HG03108 (cell line): ENCODE data around the gene TLE4.

ENCODE experiments used
- ATAC-seq: cut with Tn5 transposase; IDR thresholded peaks from one replicate; pipeline ENCODE4 v1.9.1; 2021; ENCODE audit warnings: moderate library complexity; ENCODE audit not compliant: unreplicated experiment

TLE4 gene

GRCh38 chr9:79660615-79661014 lies 88.8 kb downstream of the TLE4 start:
- no peak for ATAC-seq

- ATAC-seq: no peak
Observed at GRCh38 chr9:79661279-79661678, 89.5 kb downstream of the TLE4 start.

GRCh38 chr9:79661886-79662536 lies 90.2 kb downstream of the TLE4 start:
- no peak for ATAC-seq

GRCh38 chr9:79662537-79662956 lies 90.8 kb downstream of the TLE4 start:
- no peak for ATAC-seq

DNA sequence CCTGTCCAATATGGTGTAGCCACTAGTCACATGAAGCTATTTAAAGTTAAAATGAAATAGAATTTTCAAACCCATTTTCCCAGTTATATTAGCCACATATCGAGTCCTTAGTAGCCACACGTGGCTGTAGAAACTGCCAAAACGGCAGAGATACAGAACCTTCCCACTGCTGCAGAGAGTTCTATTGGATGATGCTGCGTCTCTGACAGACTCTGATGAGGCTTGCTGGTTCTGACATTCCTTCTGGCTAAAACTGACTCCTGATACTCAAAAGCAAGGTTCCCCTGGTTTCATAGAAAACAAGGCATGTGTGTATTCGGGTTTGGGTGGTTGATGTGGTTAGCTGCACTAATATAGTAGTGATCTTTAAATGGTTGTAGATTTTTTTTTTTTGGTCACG lies 91.5 kb downstream of the TLE4 start:
- ATAC-seq: no peak

DNA sequence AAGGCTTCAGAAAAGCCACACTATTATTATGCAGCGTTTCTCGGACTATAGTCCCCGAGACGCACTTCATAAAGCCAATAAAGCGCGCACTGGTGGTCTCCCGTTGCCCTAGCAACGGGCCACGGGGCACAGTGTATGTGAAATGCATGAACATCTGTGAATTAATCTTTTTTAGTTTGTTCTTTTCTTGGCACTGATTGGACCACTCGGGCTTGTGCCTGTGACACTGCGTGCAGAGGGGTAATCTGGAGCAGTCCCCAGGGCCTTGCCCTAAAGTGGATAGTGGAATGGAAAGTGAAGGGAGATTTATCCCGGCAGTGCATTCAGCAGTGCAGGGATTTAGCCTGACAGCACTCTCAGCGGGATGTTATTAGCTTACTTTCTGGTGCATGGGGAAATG lies 92.1 kb downstream of the TLE4 start:
- ATAC-seq: no peak

GRCh38 chr9:79664375-79664831 lies 92.6 kb downstream of the TLE4 start:
- ATAC-seq: no peak

GRCh38 chr9:79665369-79665768 lies 93.6 kb downstream of the TLE4 start:
- no peak for ATAC-seq

GRCh38 chr9:79665931-79666330 lies 94.2 kb downstream of the TLE4 start:
- no peak for ATAC-seq

- ATAC-seq: no peak
Observed at GRCh38 chr9:79667120-79667519, 95.4 kb downstream of the TLE4 start.

GRCh38 chr9:79667817-79668436 lies 96.2 kb downstream of the TLE4 start:
- ATAC-seq: no peak

- ATAC-seq: no peak
Observed at GRCh38 chr9:79668956-79669355, 97.2 kb downstream of the TLE4 start.

DNA sequence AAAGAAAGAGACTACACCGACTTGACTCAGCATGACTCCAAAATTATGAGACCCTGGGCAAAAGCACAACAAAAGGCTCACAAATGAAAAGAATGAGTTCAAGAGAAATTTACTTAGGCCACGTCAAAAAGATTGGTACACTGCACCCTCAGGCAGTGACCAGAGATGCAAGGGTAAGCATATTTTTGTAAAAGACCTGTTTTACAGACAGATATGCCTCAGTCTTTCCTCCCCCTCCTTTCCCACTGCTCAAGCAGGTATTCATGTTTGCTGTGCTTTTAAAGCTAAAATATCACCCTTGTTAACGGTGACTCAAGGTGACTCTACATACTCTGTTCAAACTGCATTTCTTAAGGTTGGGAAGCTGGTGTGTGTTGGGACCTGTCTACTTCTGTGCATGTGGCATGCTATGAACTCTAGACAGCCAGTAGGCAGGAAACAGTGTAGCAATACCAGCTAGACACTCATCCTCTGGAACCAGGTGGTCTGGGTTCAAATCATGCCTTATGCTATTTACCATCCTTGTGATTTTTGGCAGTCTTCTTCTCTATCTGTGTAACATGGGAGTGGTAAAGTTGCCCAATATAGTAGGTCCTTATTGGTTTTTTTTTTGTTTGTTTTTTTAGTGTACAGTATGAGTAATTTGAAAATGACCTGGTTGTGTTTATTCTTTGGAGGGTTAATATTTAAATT lies 98.7 kb downstream of the TLE4 start:
- no peak for ATAC-seq

DNA sequence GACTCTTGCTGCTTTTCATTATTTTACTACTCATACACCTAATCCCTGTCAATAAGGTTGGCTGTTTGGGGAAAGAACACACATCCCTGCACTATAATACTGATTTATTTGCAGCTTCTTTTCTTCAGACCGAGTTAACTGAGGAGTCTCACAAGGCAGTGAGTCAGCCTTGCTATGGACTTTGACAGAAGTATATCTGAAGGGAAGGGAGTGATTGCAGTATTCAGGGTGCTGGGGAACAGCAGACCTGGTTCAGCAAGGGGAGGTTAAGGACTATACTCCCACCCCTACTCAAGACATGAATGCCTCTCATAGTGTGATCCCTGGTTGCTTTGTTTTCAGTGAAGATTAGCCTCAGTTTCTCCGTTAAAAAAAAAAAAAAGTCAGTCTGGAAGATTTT lies 99.8 kb downstream of the TLE4 start:
- ATAC-seq: no peak

DNA sequence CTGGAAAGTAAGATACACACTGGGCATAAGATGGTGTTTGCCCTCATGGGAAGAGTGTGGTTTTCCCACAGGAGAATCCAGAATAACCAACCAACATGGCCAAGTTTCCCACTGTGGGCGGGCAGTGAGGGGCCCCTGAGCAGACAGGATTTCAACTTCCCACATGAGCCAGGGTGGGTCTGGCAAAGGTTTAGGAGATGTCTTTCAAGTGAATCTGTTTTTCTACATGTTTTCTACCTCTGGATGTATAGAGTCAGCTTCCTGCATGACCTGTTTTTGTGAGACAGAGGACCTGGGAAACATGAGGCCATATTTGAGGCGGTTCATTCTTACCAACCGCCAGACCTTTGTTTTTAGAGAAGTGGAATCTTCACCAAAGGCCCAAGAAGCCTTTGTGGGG lies 100.5 kb downstream of the TLE4 start:
- no peak for ATAC-seq

DNA sequence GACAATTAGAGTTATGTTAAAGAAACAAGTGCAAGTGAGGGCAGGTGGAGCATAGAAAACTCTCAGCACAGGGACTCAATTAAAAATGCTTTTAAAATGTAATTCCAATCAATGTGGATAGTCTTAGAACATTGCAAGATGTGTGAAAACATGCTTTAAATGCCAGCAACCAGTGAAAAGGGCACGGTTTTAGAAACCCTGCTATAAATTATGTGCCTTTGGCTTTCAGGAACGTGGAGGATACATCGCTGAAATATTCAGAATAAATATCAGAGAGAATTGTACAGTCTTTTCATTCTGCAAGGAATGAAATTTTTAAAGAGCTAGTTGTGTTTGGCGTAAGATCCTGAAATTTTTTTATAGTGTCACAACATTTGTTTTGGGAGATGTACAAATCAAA lies 101.1 kb downstream of the TLE4 start:
- no peak for ATAC-seq

DNA sequence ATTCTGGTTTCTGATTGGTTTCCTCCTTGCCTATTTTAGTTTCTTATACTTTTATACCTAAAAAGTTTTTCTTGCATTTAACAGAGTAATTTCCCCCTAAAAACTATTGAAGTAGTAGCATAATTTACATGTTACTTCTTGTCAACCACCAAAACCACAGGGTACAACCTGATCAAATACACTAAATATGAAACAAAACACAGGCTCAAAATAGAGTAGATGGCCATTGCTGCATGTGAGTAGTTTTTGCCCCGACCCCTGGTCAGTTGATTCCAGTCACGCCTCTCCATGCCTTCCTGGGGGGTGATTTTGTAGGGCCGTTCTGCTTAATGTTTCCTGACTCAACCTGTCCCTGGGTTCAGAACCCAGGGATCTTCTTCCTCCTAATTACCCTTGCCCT lies 101.8 kb downstream of the TLE4 start:
- ATAC-seq: peak; percentile 60

DNA sequence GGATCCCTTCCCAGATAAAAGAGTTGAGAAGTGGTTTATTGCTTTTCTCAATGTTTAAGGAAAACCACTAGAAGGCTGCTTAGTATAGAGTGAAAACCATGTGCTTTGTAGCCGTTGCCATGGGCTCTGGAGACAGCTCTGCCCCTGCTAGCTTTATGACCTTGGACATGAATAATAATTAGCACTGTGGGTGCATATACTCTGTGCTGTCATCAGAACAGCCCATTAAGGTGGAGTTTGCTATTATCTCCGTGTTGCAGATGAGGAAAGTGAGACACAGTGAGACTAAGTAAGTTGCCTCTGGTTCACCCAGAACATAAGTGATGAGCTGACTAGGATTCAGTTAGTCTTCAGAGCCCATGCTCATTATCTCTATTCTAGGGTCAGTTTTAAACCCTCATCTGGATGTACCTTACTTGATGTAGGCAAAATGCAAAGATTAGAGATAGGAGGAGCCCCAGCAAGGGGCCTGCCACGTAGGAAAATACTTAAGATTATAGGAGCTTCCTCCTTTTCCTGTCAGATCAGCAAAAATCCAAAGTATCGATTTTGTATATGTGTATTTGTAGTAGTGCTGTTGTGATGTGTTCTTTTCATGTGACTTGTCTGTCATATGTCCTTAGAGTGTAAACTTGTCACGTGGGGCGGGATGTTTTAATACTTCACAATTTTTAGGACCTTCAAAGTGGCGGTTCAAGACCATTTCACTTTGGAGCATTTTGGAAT lies 102.5 kb downstream of the TLE4 start:
- no peak for ATAC-seq

GRCh38 chr9:79681576-79681975 lies 109.8 kb downstream of the TLE4 start:
- no peak for ATAC-seq

DNA sequence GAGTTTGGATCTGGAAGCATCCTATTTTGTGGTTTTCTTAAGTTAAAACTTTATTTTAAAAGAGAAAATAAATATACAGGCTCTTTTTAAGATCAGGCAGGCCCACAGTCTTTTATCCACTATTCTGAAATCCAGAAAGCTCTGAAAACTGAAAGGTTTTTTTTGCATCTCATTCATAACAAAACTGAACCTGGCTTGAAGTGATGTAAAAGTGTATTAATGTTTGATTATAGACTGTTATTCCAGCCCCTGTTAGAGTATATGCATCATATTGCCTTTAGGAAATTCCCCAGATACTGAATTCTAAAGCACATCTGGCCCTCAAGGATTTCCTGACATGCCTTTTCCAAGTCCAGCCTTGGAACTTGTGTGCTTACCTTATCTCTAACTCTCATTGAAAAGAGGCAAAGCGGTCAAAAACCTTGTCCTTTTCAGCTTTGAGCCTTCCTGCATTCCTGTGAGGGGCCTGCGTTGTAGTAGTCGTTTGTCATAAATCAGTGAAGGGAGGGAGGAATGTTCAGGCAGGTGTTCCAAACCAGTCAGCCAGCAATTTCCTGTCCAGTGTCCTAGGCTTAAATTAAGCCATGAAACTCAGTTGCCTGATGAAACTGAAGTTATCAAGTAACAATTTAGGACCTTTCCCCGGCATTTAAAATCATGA lies 110.4 kb downstream of the TLE4 start:
- no peak for ATAC-seq

DNA sequence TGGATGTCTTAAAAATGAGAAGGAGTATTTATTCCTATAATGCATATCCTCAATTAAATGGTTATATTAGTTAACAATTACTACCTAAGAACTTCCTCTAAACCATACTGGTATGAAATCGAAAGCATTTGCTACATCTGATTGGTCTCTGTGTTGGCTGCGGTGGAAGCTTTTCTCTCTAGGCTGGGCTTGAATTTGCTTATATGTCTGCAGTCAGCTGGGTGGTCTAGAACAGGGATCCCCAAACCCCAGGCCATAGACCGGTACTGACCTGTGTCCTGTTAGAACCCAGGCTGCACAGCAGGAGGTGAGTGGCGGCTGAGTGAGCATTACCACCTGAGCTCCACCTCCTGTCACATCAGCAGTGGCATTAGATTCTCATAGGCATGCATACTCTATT lies 112.3 kb downstream of the TLE4 start:
- no peak for ATAC-seq
